IPS-18c (cell line): Measurements from ENCODE around the gene NEDD4.
"Not testable (repeated sequence)": the region's sequence is repeated elsewhere in the genome, so short reads cannot be mapped to it uniquely, and the experiment has no call there.

Experiments
- H3K4me3 ChIP-seq: 2 replicates; pipeline ENCODE4 v1.7.0; 2013; ENCODE audit warnings: low read depth, mild to moderate bottlenecking, low read length, moderate library complexity; ENCODE audit not compliant: insufficient read depth
- H3K9me3 ChIP-seq: one replicate; pipeline ENCODE4 v1.6.1; 2013; ENCODE audit warnings: mild to moderate bottlenecking, low read length, moderate library complexity; ENCODE audit not compliant: control insufficient read depth, insufficient read depth

NEDD4 gene

DNA sequence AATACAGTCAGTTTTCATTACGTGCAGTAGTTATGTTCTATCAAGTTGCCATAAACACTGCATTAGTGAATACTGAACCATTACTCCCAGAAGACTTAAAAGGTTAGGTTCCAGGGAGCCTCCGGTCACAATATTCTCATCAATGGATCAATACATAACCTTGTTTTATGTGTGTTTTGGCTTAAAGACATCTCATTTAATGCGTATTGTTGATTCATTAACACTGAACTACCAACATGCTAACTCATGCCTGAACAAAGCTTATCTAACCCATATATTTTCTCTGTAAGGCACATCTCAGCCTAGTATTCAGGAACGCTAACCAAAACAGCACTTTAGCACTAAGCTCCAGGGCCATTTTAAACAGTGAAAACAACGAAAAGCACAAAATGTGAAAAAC, 24.1 kb upstream of the NEDD4 start:
- H3K9me3 ChIP-seq, result peaks cover 8% of the 10 kb centered on the region

DNA sequence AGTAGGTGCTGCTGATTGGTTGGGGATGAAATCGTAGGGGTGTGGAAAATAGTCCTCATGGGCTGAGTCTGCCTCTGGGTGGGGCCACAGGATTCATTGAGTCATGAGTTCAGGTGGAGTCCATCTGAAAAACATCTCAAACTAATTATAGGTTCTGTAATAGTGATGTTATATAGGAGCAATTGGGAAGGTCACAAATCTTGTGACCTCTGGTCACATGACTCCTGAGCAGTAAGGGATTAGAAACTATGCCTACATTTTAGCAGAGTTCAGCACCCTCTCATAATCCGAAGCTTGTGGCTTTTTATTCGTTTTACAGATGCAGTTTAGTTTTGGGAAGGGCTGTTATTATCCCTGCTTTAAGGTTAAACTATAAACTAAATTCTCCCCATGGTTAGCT, 22.9 kb upstream of the NEDD4 start:
- peaks cover 8% of the 10 kb centered on the region for H3K9me3 ChIP-seq
- H3K4me3 ChIP-seq, result no peak overlapping the region

More for the DNA sequence above, 24.1 kb upstream of the NEDD4 start:
- H3K4me3 ChIP-seq, result no peak overlapping the region

DNA sequence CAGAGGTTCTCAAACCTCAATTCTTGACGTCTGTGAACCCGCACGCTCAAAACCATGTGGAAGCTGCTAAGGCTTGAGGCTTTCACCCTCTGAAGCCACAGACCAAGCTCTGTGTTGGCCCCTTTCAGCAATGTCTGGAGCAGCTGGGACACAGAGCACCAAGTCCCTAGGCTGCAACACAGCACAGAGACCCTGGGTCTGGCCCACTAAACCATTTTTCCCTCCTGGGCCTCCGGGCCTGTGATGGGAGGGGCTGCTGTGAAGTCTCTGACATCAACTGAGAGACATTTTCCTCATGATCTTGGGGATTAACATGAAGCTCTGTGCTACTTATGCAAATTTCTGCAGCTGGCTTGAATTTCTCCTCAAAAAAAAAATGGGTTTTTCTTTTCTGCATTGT, 21.3 kb upstream of the NEDD4 start:
- Histone ChIP-seq H3K9me3 (peaks cover 8% of the 10 kb centered on the region), H3K4me3 (no peak overlapping the region)

DNA sequence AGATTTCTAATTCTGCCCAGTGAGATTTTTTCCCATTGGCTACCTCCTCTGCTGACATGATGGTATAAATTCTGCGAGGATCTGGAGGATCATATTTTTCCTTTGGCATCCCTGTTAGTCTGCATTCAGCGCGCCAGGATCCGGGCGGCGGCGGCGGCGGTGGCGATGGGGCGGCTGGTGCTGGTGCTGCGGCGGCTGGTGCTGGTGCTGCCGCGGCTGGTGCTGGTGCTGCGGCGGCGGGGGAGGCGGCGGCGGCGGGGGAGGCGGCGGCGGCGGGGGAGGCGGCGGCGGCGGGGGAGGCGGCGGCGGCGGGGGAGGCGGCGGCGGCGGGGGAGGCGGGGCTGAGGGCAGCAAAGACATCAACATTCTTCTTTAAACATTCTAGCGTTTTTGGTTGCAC, 13.6 kb upstream of the NEDD4 start:
- H3K4me3 ChIP-seq, result peak overlapping the region; percentile 34
- not testable (repeated sequence) for H3K9me3 ChIP-seq

DNA sequence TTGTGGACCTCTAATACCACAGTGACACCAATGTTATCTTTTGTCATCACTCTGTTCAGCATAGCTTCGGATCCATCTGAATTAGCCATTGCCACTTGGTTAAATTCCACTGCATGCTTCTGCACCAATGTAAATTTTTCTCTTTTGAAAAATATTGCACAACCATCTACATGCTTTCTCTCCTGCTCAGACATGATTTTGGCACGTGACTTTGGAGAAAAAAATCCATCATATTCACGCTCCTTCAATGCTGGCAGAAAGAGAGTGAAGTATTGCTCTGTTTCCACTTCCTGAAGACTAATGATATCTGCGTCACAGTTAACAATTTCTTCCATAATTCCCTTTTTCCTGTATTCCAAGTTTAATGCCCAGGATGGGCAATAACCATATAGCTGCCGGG, 13.0 kb upstream of the NEDD4 start:
- not testable (repeated sequence) for H3K9me3 ChIP-seq, H3K4me3 ChIP-seq

DNA sequence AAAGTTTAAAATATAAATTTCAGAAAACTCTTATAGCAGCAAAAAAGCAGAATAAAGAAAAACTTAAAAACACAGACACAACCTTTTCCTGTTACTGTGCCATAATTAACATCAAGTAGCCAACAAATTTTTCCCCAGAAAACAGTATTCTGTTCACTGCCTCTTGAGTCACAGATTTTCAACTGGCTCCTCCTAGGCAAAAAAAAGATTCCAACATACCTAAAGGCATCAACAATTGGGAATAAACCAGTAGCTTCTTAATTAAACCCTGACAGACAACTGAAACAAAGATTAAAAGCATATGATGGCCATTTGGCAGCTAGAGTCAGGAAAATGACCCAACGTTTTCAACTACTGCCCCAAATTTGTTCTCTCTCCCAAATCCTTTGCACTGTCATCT, 10.9 kb upstream of the NEDD4 start:
- not testable (repeated sequence) for H3K9me3 ChIP-seq, H3K4me3 ChIP-seq

DNA sequence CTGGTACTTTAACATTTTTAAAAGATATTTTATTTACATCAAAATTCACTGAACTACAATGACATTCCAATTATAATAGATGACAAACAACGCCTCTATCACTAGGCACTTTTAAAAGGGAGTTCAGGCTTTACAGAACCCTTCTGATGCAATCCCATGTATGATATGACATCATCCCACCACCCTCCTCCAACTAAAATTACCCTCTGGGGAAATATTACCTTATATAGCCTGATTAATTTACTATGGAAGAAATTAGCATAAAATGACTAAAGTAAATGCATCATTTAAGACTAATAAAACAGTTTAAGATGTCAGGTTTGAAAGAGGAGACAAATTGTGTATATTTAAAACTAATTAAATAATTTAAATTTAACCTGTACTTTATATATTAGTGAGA, 10.4 kb upstream of the NEDD4 start:
- not testable (repeated sequence) for H3K4me3 ChIP-seq, H3K9me3 ChIP-seq

DNA sequence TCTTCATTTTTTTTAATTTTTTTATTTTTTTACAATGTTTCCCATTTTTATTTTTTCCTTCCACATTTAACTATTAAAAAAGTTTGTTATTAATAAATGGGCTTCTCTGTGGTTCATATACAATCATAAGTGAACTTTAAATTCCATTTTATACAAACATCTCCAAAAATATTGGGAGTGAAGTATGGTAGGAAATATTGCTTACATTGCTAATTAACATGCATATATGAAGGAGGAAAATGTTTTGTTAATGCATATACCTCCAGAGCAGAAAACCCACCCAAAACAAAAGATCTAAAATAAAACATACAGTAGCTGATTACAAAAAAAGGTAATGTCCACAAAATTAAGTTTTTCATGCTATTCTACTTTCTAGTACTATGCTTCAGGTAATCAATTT, 9.9 kb upstream of the NEDD4 start:
- not testable (repeated sequence) for H3K4me3 ChIP-seq, H3K9me3 ChIP-seq

DNA sequence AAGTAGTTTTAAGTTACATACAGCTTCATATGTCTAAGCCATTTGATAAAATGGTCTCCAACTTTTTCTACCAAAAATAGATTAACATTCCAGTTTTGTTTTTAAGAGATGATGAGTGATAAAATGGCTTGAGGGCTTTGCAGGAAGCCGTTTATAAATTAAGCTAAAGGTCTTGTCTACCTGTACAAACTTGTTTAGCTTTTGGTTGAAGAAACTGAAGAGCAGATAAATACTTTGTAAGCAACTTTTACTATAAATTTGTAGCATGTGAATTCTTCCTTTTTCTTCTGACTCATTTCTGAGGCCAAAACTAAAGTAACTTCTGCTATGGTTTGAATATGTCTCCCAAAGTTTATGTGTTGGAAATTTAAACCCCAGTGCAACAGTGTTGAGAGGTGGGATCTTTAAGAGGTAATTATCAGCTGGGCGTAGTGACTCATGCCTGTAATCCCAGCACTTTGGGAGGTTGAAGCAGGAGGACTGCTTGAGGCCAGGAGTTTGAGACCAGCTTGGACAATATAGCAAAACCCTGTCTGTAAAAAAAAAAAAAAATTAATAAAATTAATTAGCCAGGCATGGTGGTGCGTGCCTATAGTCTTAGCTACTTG, 8.2 kb upstream of the NEDD4 start:
- H3K4me3 ChIP-seq, result no peak overlapping the region
- H3K9me3 ChIP-seq, result no peaks in the 10 kb centered on the region

DNA sequence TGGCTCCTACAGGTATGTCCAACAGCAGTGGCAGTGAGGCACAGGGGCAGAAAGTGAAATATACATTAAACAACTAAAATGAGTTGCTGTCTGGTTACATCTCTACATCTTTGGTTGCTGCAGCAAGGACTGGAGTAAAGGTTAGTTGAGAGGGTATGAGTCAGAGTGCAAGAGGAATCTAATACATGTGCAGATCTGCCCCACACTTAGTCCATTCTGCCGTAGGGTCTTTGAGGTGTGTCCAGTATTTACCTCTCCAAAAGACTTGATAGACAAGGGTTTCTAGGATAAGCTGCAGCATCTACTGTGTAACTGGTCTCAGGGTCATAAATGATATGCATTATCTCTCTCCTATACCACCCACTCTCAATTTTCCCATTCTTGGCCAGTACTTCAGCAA, 6.2 kb upstream of the NEDD4 start:
- H3K9me3 ChIP-seq, result no peaks in the 10 kb centered on the region
- no peak overlapping the region for H3K4me3 ChIP-seq

DNA sequence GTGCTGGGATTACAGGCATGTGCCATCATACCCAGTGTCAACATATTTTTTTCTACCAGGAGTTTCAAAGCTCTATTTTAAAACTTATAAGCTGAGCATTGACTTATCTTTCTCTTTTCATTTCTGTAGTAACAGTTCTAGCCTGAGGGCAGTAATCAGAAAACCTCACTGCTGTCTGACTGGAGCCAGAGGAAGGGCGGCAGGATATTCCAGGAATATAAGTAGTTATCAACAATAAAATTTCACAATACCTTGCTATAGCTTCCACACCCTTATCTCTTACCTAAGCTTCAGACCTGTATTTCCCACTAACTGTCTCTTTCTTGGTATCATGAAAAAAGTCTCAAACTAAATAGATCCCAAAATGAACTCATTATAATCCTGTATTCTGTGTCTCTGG, 5.1 kb upstream of the NEDD4 start:
- Histone ChIP-seq H3K9me3 (no peaks in the 10 kb centered on the region), H3K4me3 (no peak overlapping the region)

DNA sequence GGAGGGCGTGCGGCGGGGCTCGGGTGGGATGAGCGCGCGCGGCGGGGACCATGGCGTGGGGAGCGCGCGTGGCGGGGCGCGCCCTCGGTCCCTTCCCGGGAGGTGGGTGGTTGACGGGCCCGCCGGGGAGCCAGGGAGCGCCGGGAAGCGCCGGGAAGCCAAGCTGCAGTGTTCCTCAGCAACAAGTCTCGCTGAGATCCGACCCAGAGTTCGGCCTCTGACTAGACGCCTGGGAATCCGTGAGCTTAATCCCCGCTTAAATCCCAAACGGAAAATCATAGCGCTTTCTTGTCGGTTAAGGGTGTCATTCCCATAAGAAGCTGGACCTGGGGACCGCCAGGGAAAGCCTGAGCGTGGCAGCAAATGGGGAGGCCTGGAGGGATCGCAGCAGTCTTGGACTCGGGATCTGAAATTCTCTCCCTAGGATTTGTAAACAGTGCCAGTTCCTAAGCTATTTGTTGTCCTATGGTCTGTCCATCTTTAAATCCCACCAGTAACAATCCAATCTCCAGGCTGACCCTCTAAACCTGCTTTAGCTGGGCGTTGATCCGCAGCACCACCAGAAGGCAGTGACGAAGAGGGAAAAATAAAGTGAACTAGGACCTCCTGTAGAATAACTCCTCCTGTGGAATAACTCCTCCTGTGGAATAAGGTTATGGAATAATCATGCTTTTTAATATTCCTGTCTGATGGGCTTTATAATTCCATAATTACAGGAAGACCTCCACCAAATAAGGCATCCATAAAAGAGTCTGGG, 570 bp upstream of the NEDD4 start:
- peak overlapping the region; percentile 78 for H3K4me3 ChIP-seq
- no peaks in the 10 kb centered on the region for H3K9me3 ChIP-seq

DNA sequence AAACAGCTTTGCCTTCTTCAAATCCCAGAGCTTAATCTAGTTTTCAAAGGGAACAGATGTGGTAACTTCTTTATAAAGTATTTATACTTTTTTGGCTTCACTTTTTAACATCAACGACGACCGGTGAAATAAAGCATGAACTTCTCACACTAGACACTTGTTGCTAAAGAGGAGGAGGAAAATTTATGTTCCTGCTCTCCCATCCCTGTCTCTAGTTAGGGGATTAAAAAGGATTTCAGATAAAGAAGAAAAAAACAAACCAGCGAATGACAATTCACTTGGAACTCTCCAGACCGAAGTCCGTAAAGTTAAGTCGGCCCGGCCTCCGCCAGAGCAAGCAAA, 672 bp downstream of the NEDD4 start:
- H3K4me3 ChIP-seq, result peak overlapping the region; percentile 78
- H3K9me3 ChIP-seq, result no peaks in the 10 kb centered on the region

DNA sequence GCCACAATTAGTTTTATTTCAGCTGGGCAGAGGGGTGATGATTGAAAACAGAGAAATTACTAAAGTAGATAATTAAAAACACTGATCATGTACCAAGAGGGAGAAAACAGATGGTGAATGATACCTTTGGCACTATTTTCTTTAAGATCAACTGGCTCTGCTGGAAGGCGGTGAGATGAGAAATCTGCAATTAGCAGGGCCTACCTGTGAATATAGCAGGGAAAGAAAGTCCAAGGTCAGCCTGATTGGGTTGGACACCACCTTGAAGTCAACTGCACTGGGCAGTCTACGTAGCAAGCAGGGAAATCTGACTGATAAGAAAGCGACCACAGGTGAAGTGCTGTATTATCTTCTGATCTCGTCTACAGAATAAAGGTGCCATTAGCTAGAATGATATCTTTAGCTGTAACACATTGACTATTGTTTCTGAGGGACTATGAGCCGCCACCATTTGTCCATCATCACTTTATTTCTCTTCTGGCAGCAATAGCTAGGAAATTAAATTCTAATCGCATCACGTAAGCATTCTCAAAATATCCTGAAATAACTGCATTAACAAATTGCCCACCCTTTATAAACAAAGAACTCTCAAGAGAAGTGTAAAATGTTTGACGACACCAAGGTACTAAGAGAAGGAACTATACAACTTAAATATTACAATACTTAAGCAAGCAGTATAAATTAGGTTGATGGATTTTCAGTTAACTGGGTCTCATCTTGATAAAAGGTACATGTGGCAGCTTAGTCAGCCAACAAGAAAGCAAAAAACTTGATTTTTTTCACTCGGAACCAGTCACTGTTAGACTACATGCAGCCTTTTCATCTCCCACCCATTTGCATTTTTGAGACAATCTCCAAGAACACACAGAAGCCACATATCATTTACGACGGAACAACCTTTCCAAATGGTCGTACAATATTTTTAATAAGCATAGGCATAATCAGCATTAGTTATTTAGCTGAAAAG, 1.3 kb downstream of the NEDD4 start:
- H3K9me3 ChIP-seq, result no peaks in the 10 kb centered on the region
- peak overlapping the region; percentile 78; the same call in 1 of the 2 replicates for H3K4me3 ChIP-seq

DNA sequence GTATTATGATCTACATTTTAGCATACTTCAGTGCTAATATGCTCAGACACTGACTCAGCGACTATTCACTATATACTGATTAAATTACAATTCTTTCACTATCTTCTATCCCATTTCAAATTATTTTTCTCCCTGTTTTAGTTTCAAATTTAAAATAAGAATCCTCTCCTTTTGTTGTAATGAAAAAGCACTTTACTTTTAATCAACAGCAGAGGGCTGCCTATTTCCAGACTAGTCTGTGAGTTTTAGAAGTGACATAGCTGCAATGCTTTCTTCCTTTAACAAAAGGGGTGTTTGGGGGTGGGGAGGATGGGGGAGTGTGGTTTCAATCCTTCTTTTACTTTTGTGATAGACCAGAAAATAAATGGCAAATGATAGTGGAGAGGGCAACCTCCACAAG, 2.4 kb downstream of the NEDD4 start:
- Histone ChIP-seq H3K9me3 (no peaks in the 10 kb centered on the region), H3K4me3 (no peak overlapping the region)

DNA sequence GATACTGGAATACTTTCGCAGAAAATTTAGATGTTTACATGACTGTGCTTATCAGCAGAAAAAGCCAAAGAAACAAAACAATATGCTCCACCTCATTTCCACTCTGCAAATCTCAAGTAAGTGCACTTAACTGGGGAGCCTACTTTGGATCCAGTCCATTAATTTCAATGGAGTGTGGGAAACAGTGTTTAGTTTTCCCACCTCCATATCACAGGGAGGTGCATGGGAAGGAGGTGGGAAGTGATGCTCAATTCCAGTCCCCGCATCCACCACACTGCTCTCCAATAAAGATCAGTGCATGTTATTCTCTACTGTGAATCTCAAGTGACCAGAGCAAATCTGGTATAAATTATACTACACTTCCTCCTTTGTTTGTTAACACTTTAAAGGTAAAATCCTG, 2.9 kb downstream of the NEDD4 start:
- Histone ChIP-seq H3K4me3 (no peak overlapping the region), H3K9me3 (no peaks in the 10 kb centered on the region)

DNA sequence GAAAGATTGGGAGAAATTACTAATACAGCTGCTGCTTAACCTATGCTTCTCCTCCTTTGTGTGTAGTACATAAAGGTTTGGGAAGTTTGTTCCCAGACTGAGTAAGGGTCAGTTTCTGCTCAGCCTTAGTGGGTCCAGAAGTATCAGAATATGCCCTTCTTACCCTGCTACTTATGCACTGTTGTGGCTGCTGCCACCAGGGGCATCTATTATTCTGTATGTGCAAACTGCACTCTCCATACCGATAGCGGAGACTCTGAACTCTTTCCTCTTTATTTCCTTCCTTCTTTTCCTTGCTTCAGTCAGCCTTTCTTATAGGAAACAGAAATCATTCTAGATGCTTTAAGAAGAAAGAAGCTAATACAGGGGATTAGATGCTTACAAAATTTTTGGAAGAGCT, 4.0 kb downstream of the NEDD4 start:
- Histone ChIP-seq H3K9me3 (no peaks in the 10 kb centered on the region), H3K4me3 (no peak overlapping the region)
